HG02571 (cell line): ENCODE data around the gene CCDC87.
"Not testable (repeated sequence)": the region's sequence is repeated elsewhere in the genome, so short reads cannot be mapped to it uniquely, and the experiment has no call there.

ENCODE experiments used
- ATAC-seq: cut with Tn5 transposase; IDR thresholded peaks from one replicate; pipeline ENCODE4 v1.9.1; 2021; ENCODE audit warnings: mild to moderate bottlenecking, moderate library complexity; ENCODE audit not compliant: unreplicated experiment

The CCDC87 gene

GRCh38 chr11:66557733-66558326, 35.0 kb downstream of the CCDC87 start:
- no peak for ATAC-seq

- no peak for ATAC-seq
These were observed 36.8 kb downstream of the CCDC87 start for GRCh38 chr11:66556086-66556485.

GRCh38 chr11:66555416-66555815, 37.4 kb downstream of the CCDC87 start:
- no peak for ATAC-seq

GRCh38 chr11:66554602-66555001, 38.3 kb downstream of the CCDC87 start:
- ATAC-seq = no peak

GRCh38 chr11:66550887-66551286, 42.0 kb downstream of the CCDC87 start:
- ATAC-seq = no peak

GRCh38 chr11:66549696-66550095, 43.2 kb downstream of the CCDC87 start:
- ATAC-seq = no peak

GRCh38 chr11:66548774-66549630, 43.9 kb downstream of the CCDC87 start:
- no peak for ATAC-seq

- ATAC-seq = no peak
These were observed 44.8 kb downstream of the CCDC87 start for GRCh38 chr11:66548041-66548440.

GRCh38 chr11:66547662-66548009, 45.2 kb downstream of the CCDC87 start:
- ATAC-seq = no peak

- no peak for ATAC-seq
These were observed 45.7 kb downstream of the CCDC87 start for GRCh38 chr11:66546966-66547661.

GRCh38 chr11:66546368-66546965, 46.4 kb downstream of the CCDC87 start, which contains the start of gene ACTN3:
Gene ACTN3 (plus strand): TSS chr11:66546903. CDS start chr11:66546938, 35 bp downstream.
- no peak for ATAC-seq

GRCh38 chr11:66545701-66546367, 47.0 kb downstream of the CCDC87 start, which contains the start of gene ZDHHC24:
Gene ZDHHC24 (minus strand): TSS chr11:66546048. CDS start chr11:66546003, 45 bp downstream.
- ATAC-seq = peak; percentile 86

- ATAC-seq = not testable (repeated sequence)
These were observed 47.9 kb downstream of the CCDC87 start for GRCh38 chr11:66544952-66545351.

- ATAC-seq = no peak
These were observed 49.4 kb downstream of the CCDC87 start for GRCh38 chr11:66543263-66544107.

GRCh38 chr11:66542362-66542761, 50.5 kb downstream of the CCDC87 start:
- ATAC-seq = no peak

- ATAC-seq = no peak
These were observed 51.0 kb downstream of the CCDC87 start for GRCh38 chr11:66541892-66542291.

- ATAC-seq = not testable (repeated sequence)
These were observed 52.3 kb downstream of the CCDC87 start for GRCh38 chr11:66540598-66540997.
